HG03135 (cell line): ENCODE measurements around the gene TMEM223.
A peak's percentile ranks its signal among the peaks of the same experiment; 100 is the strongest.
"Not testable (repeated sequence)": the region's sequence is repeated elsewhere in the genome, so short reads cannot be mapped to it uniquely, and the experiment has no call there.

ENCODE experiments used
- ATAC-seq: cut with Tn5 transposase; IDR thresholded peaks from one replicate; pipeline ENCODE4 v1.9.1; 2021; ENCODE audit warnings: mild to moderate bottlenecking, moderate library complexity; ENCODE audit not compliant: unreplicated experiment

The TMEM223 gene

GRCh38 chr11:62801071-62801470 lies 9.3 kb upstream of the TMEM223 start:
- ATAC-seq = no peak

GRCh38 chr11:62799486-62799885 lies 7.7 kb upstream of the TMEM223 start:
- ATAC-seq = no peak

GRCh38 chr11:62796281-62796680 lies 4.5 kb upstream of the TMEM223 start:
- ATAC-seq = no peak

GRCh38 chr11:62794201-62794775 lies 2.5 kb upstream of the TMEM223 start:
- ATAC-seq = no peak

GRCh38 chr11:62792202-62792575 lies 383 bp upstream of the TMEM223 start:
- ATAC-seq = no peak

GRCh38 chr11:62789576-62789975 lies 2.2 kb downstream of the TMEM223 start:
- ATAC-seq = no peak

- no peak for ATAC-seq
Measured at GRCh38 chr11:62788991-62789390, 2.8 kb downstream of the TMEM223 start.

- ATAC-seq = peak; percentile 64
Measured at GRCh38 chr11:62787005-62787759, 4.6 kb downstream of the TMEM223 start, which contains the start of gene TMEM179B. Gene TMEM179B (plus strand): TSS chr11:62787402. CDS start chr11:62787432, 30 bp downstream.

GRCh38 chr11:62786318-62787004 lies 5.3 kb downstream of the TMEM223 start:
- peak; percentile 70 for ATAC-seq

GRCh38 chr11:62782753-62783152 lies 9.1 kb downstream of the TMEM223 start:
- ATAC-seq = no peak

GRCh38 chr11:62778441-62778840 lies 13.4 kb downstream of the TMEM223 start:
- ATAC-seq = no peak

- ATAC-seq = no peak
Measured at GRCh38 chr11:62777389-62777788, 14.4 kb downstream of the TMEM223 start.

GRCh38 chr11:62775646-62776045 lies 16.2 kb downstream of the TMEM223 start:
- ATAC-seq = no peak

GRCh38 chr11:62774407-62774806 lies 17.4 kb downstream of the TMEM223 start:
- no peak for ATAC-seq

GRCh38 chr11:62771144-62772021 lies 20.4 kb downstream of the TMEM223 start, which contains the start of gene TAF6L:
Gene TAF6L (plus strand): TSS chr11:62771396. CDS start chr11:62775784, 4,388 bp downstream.
- peak; percentile 74 for ATAC-seq

- peak; percentile 13 for ATAC-seq
Measured at GRCh38 chr11:62770778-62771143, 21.0 kb downstream of the TMEM223 start.

GRCh38 chr11:62760867-62761227 lies 31.0 kb downstream of the TMEM223 start:
- not testable (repeated sequence) for ATAC-seq

- ATAC-seq = no peak
Measured at GRCh38 chr11:62757846-62758788, 33.7 kb downstream of the TMEM223 start.

- no peak for ATAC-seq
Measured at GRCh38 chr11:62755086-62755615, 36.7 kb downstream of the TMEM223 start.
